Left renal cortex interstitium (tissue), 4 donors: Measurements from ENCODE around the gene MCHR1. TPM values are rescaled to one million over a fixed set of nuclear protein-coding genes. Genes with fewer than 3 reads are reported as not detected.

Experiments
- DNase-seq, 4 donors: peaks; one replicate each; pipeline ENCODE4 v3.0.0-alpha.2; 2013; ENCODE audit warnings: low read depth in 4 of 4, low spot score in 2 of 4, missing footprints in 1 of 4
- polyA plus RNA-seq, 4 donors: library from polyadenylated mRNA; unstranded; fragments of 120-200 nt; gene quantifications; one replicate each; pipeline ENCODE4 v1.2.1, GENCODE V29; 2013; ENCODE audit not compliant: insufficient read length in 4 of 4

Gene MCHR1
- polyA plus RNA-seq, 4 donors, result 0.10 to 0.44 (median 0.34) TPM

GRCh38 chr22:40721266-40721665 lies 42.0 kb downstream of the MCHR1 start:
- DNase-seq, result no peak

DNA sequence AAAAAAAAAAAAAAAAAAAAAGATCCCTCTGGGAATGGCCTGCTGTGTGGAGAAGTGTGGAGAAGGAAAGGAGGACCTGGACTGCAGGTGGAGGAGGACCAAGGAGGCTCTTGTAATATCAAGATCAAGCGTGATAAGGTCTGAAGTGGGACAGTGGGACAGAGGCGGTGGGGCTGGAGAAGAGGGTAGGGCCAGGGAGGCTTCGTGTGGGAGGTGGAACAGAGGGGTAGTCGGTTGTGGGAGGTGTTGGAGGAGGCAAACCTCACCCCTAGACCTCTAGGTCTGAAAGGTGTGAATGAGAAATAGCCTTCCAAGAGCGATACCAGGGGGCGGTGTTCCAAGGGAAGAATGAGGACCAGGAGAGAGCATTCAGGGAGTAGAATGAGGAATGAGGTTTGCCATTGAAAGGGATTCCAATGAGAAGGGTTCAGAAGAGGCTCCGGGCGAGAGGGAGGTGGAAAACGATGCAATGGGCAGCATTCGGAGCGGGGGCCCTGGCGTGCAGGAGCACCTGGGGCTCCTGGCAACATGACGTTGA lies 44.2 kb downstream of the MCHR1 start:
- no peak for DNase-seq

- no peak for DNase-seq
Observed at GRCh38 chr22:40726514-40726913, 47.2 kb downstream of the MCHR1 start.

- no peak for DNase-seq
Observed at GRCh38 chr22:40727070-40727963, 48.0 kb downstream of the MCHR1 start.

- DNase-seq, result no peak
Observed at GRCh38 chr22:40727964-40728615, 48.8 kb downstream of the MCHR1 start.

DNA sequence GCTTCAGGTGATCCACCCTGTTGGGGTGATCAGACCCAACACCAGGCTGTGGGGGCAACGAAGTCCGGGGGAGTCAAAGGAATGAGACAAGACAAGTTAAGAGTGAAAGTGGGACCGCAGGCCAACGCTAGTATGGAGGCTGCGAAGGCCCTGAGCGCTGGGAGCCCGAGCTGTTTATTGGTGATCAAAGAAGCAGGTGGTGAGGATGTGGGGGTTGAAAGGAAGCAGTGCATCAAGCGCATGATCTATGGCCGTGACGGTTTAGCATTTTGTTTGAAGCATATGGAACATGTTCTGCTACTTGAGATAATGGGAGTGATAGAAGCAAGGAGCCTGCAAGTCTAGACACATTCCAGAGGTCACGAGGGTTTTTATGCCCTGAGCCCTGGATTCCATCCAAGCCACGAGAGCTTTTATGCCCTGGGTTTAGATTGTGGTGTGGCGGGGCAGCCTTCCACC lies 49.5 kb downstream of the MCHR1 start:
- no peak for DNase-seq

DNA sequence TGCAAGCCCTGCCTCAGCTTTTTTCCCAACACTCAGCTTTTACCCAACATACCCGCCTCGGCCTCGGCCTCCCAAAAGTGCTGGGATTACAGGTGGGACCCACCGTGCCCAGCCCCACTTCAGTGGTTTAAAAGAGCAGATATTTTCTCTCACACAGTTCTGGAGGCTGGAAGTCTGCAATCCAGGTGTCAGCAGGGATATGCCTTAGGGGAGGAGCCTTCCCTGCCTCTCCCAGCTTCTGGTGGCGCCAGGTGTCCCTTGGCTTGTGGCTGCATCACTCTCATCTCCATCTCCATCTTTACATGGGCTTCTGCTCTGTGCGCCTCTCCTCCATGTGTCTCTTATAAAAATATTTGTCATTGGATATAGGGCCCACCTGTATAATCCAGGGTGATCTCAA lies 50.0 kb downstream of the MCHR1 start:
- DNase-seq, result no peak

Other genes with a start within 250 kb of the MCHR1 start
- gene MRTFA, start 42.8 kb upstream of the MCHR1 start, polyA plus RNA-seq, result 10 to 100 TPM; 19.6 to 32.0 (median 28.0) TPM
- gene SLC25A17, start 139.9 kb downstream of the MCHR1 start, polyA plus RNA-seq, result 10 to 100 TPM; 36.4 to 43.0 (median 38.6) TPM
- gene ST13, start 177.2 kb downstream of the MCHR1 start, polyA plus RNA-seq, result 100 to 1,000 TPM; 579 to 705 (median 610) TPM
- gene XPNPEP3, start 177.7 kb downstream of the MCHR1 start, polyA plus RNA-seq, result 10 to 100 TPM; 18.3 to 25.6 (median 23.3) TPM
- gene DNAJB7, start 182.6 kb downstream of the MCHR1 start, polyA plus RNA-seq, result 1 to 10 TPM in 1 of 4 donors, under 1 TPM in 3; 0.20 to 1.0 (median 0.56) TPM